Smooth muscle cell of the brain vasculature (primary cell): ENCODE data around the gene COP1.

Source experiments
- DNase-seq: peaks from one replicate; pipeline ENCODE4 v3.0.0-alpha.2; 2012; ENCODE audit warnings: low read depth, low spot score

COP1 gene

DNA sequence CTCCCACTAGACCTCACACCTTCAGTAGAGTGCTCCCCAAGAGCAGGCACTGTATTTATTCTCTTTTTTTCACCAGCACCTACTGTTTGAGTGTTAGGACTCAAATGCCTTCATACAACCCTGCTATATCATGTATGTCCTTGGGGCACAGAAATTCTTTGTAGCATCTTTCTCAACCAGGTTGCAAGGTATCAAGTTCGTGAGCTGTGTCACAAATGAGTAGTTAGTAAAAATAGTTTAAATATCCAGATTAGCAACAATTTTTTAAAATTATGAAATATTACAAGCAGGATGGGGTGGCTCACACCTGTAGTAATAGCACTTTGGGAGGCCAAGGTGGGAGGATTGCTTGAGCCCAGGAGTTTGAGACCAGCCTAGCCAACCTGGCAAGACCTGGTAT is 311.1 kb downstream of the COP1 start:
- DNase-seq: no peak
